Measurements from ENCODE around the gene PLCD1. TPM values are rescaled to one million over a fixed set of nuclear protein-coding genes. Genes with fewer than 3 reads are reported as not detected.
"Not testable (repeated sequence)": the region's sequence is repeated elsewhere in the genome, so short reads cannot be mapped to it uniquely, and the experiment has no call there.

Gene PLCD1
- total RNA-seq, 1 donor from 2014 or later, result 28.7 TPM

- no peak overlapping the region for H3K4me3 Mint-ChIP-seq
- H3K27me3 Mint-ChIP-seq, result peaks cover 7% of the 10 kb centered on the region
- no peaks in the 10 kb centered on the region for H3K4me1 Mint-ChIP-seq (ENCODE audit: unreplicated experiment)
- H3K9me3 Mint-ChIP-seq, result no peaks in the 10 kb centered on the region
- no peak for TF ChIP-seq CTCF (conservative IDR thresholded peaks at IDR 0.05)
- no peak for DNase-seq (ENCODE audit: extremely low spot score, unreplicated experiment)
- H3K27ac Mint-ChIP-seq, result no peak overlapping the region
- no peaks in the 10 kb centered on the region for H3K36me3 Mint-ChIP-seq
These were observed 30.1 kb upstream of the PLCD1 start for GRCh38 chr3:38059591-38059990.

GRCh38 chr3:38059148-38059547, 29.7 kb upstream of the PLCD1 start:
- Mint-ChIP-seq H3K4me1 (ENCODE audit: unreplicated experiment) (peaks cover 2% of the 10 kb centered on the region), H3K27me3 (peaks cover 7% of the 10 kb centered on the region), H3K27ac (no peak overlapping the region), H3K4me3 (no peak overlapping the region), H3K36me3 (no peaks in the 10 kb centered on the region), H3K9me3 (no peaks in the 10 kb centered on the region)
- DNase-seq (ENCODE audit: extremely low spot score, unreplicated experiment), result no peak
- no peak for TF ChIP-seq CTCF (conservative IDR thresholded peaks at IDR 0.05)

GRCh38 chr3:38054499-38055001, 25.1 kb upstream of the PLCD1 start:
- Mint-ChIP-seq H3K9me3 (no peaks in the 10 kb centered on the region), H3K27me3 (peaks cover 3% of the 10 kb centered on the region), H3K36me3 (no peaks in the 10 kb centered on the region), H3K27ac (no peak overlapping the region), H3K4me3 (no peak overlapping the region), H3K4me1 (ENCODE audit: unreplicated experiment) (peaks cover 4% of the 10 kb centered on the region)
- no peak for DNase-seq (ENCODE audit: extremely low spot score, unreplicated experiment)
- TF ChIP-seq CTCF (conservative IDR thresholded peaks at IDR 0.05), result no peak

GRCh38 chr3:38053813-38054498, 24.5 kb upstream of the PLCD1 start:
- DNase-seq (ENCODE audit: extremely low spot score, unreplicated experiment); H3K4me3 Mint-ChIP-seq; H3K9me3 Mint-ChIP-seq; H3K27ac Mint-ChIP-seq; H3K36me3 Mint-ChIP-seq; H3K27me3 Mint-ChIP-seq; H3K4me1 Mint-ChIP-seq (ENCODE audit: unreplicated experiment): not testable (repeated sequence)

GRCh38 chr3:38053286-38053685, 23.8 kb upstream of the PLCD1 start:
- not testable (repeated sequence) for H3K27ac Mint-ChIP-seq, H3K4me3 Mint-ChIP-seq, H3K9me3 Mint-ChIP-seq

GRCh38 chr3:38051131-38051530, 21.7 kb upstream of the PLCD1 start:
- Mint-ChIP-seq H3K27me3 (peaks cover 4% of the 10 kb centered on the region), H3K36me3 (no peaks in the 10 kb centered on the region)

More at GRCh38 chr3:38053286-38053685, 23.8 kb upstream of the PLCD1 start:
- not testable (repeated sequence) for H3K4me1 Mint-ChIP-seq (ENCODE audit: unreplicated experiment); H3K36me3 Mint-ChIP-seq; DNase-seq (ENCODE audit: extremely low spot score, unreplicated experiment); H3K27me3 Mint-ChIP-seq

More at GRCh38 chr3:38051131-38051530, 21.7 kb upstream of the PLCD1 start:
- no peaks in the 10 kb centered on the region for H3K9me3 Mint-ChIP-seq
- no peak for DNase-seq (ENCODE audit: extremely low spot score, unreplicated experiment)
- TF ChIP-seq CTCF (conservative IDR thresholded peaks at IDR 0.05), result no peak
- H3K27ac Mint-ChIP-seq, result no peak overlapping the region
- H3K4me3 Mint-ChIP-seq, result no peak overlapping the region
- H3K4me1 Mint-ChIP-seq (ENCODE audit: unreplicated experiment), result peaks cover 4% of the 10 kb centered on the region

All from type B pancreatic cell (in vitro differentiated cells).